ENCODE measurements around the gene CNTNAP2. TPM values are rescaled to one million over a fixed set of nuclear protein-coding genes. Genes with fewer than 3 reads are reported as not detected.

Gene CNTNAP2
- total and polyA plus RNA-seq, 2 of the 13 experiments (the other 11 are each of a cell fraction or from before 2014, with no cell fraction given): 0.40 to 0.42 TPM

DNA sequence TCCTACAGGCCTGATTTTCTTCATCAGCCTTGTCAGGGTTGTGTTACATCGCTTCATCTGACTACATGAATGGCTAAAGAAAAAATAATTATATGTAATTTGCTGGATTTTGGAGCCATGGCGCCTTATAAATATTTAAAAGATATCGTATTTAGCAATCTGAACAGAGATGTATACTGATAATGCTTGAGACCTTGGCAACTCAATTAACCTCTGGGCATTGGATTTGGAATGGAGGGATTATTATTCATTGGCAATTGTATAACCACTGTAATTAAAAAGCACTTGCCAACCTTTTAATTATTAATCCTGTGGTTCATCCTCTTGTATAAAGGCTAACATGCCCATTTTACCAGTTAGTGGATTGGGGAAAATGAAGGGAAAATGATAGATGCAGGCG is 745.1 kb downstream of the CNTNAP2 start (continued):
- TF ChIP-seq NAIF1 (CRISPR knock-in tag; IDR thresholded peaks at IDR 0.05; ENCODE audit: borderline replicate concordance) (no peak), ZBTB37 (CRISPR knock-in tag; IDR thresholded peaks at IDR 0.05) (no peak), ZNF781 (CRISPR knock-in tag; IDR thresholded peaks at IDR 0.05; ENCODE audit: borderline replicate concordance, not compliant biosample characterization) (no peak)

DNA sequence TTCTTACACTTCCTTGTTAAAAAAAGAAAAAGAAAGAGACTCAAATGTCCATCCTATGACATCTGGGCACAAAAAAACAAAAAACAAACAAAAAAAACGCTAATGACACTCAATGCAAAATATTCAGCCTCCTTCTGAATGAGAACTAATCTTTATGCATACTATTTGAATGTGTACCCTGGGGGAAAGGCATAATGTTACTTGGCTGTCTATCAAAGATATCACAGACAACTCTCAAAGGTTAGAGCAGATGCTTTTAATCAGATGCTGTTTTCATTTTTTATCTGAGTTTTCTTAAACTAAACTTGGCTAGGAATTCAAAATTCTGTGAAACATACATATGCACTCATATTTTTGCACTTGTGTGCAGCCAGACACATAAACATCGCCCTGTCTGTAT is 745.8 kb downstream of the CNTNAP2 start:
- FAIRE-seq: no peak
- no peaks in the 10 kb centered on the region for H3K4me1 ChIP-seq (ENCODE audit: insufficient read depth, low read length)
- no peak for ATAC-seq
- H3K4me2 ChIP-seq (ENCODE audit: low read depth, low read length): no peak overlapping the region
- H4K20me1 ChIP-seq (ENCODE audit: insufficient read depth, low read length): no peaks in the 10 kb centered on the region
- no peak overlapping the region for H3K27ac ChIP-seq (ENCODE audit: extremely low read length, insufficient read depth, low read length)
- H3K27me3 ChIP-seq (ENCODE audit: control insufficient read depth in 1 of 2, insufficient read depth in 2 of 2, low read length in 2 of 2): no peaks in the 10 kb centered on the region
- no TSS peak for BruUV-seq (replicated peaks)
- 3% methylated on average over 2 of the region's 2 CpGs for WGBS (ENCODE audit: low lambda C conversion rate)
- ChIA-PET POLR2A (no interaction called here), CTCF (ENCODE audit: low intra/inter-chr PET ratio, low total read pairs) (no interaction called here)
- no peak for DNase-seq (ENCODE audit: low spot score)
- no peak for TF ChIP-seq FLYWCH1 (CRISPR knock-in tag; IDR thresholded peaks at IDR 0.05)
- TF ChIP-seq ZNF142 (CRISPR knock-in tag; IDR thresholded peaks at IDR 0.05): no peak
- no peak for TF ChIP-seq ELF4 (CRISPR knock-in tag; IDR thresholded peaks at IDR 0.05; ENCODE audit: borderline replicate concordance)
- TF ChIP-seq GATAD2A (CRISPR knock-in tag; IDR thresholded peaks at IDR 0.05): no peak
- no peak for TF ChIP-seq U2AF1 (optimal IDR thresholded peaks at IDR 0.05; ENCODE audit: low read depth, low read length)
- TF ChIP-seq, protein P1, sequence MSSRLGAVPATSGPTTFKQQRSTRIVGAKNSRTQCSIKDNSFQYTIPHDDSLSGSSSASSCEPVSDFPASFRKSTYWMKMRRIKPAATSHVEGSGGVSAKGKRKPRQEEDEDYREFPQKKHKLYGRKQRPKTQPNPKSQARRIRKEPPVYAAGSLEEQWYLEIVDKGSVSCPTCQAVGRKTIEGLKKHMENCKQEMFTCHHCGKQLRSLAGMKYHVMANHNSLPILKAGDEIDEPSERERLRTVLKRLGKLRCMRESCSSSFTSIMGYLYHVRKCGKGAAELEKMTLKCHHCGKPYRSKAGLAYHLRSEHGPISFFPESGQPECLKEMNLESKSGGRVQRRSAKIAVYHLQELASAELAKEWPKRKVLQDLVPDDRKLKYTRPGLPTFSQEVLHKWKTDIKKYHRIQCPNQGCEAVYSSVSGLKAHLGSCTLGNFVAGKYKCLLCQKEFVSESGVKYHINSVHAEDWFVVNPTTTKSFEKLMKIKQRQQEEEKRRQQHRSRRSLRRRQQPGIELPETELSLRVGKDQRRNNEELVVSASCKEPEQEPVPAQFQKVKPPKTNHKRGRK (CRISPR knock-in tag; IDR thresholded peaks at IDR 0.05): no peak
- no peak for TF ChIP-seq AGO2 (optimal IDR thresholded peaks at IDR 0.05; ENCODE audit: low read depth, low read length)
- no peaks in the 10 kb centered on the region for H3K36me3 ChIP-seq (replicated peaks in 1 of 2; ENCODE audit: control insufficient read depth in 1 of 2, insufficient read depth in 2 of 2, low read length in 2 of 2)
- H3K4me3 ChIP-seq (replicated peaks in 1 of 3; ENCODE audit: insufficient read depth in 1 of 3, low read depth in 2 of 3, low read length in 3 of 3): no peak overlapping the region
- peaks cover 82% of the 10 kb centered on the region for H3K9me3 ChIP-seq (ENCODE audit: low read length)
- no peaks in the 10 kb centered on the region for H3K79me2 ChIP-seq (ENCODE audit: insufficient read depth, low read length)
- no peak overlapping the region for H2AFZ ChIP-seq (ENCODE audit: low read length)
- no peak overlapping the region for H3K9ac ChIP-seq (ENCODE audit: insufficient read depth, low read depth, low read length)
- in situ Hi-C loops (cut with HindIII; ENCODE audit: extremely low pct_ligation_motif_present, low pct_unique_long_range_greater_than_20kb): no loop called here
- intact Hi-C loops (cut with micrococcal nuclease; ENCODE audit: unreplicated experiment): no loop called here
